Effector memory CD4-positive, alpha-beta T cell (primary cell): ENCODE data around the gene CFAP61.
"Not testable (repeated sequence)": the region's sequence is repeated elsewhere in the genome, so short reads cannot be mapped to it uniquely, and the experiment has no call there.

Experiments used
- DNase-seq, 3 donors: peaks; one replicate each; pipeline ENCODE4 v3.0.0-alpha.2; 2020
- H3K27ac ChIP-seq: 2 replicates; pipeline ENCODE4 v1.7.0; 2013; ENCODE audit warnings: mild to moderate bottlenecking, low read length, moderate library complexity; ENCODE audit not compliant: insufficient read depth, poor library complexity, severe bottlenecking
- H3K27me3 ChIP-seq: replicated peaks from 2 replicates; pipeline ENCODE4 v1.7.0; 2013; ENCODE audit warnings: mild to moderate bottlenecking, low read length; ENCODE audit not compliant: insufficient read depth, control insufficient read depth, poor library complexity, severe bottlenecking
- H3K36me3 ChIP-seq: 2 replicates; pipeline ENCODE4 v1.7.0; 2013; ENCODE audit warnings: mild to moderate bottlenecking, low read length, moderate library complexity; ENCODE audit not compliant: control insufficient read depth, insufficient read depth
- H3K4me1 ChIP-seq: 2 replicates; pipeline ENCODE4 v1.7.0; 2013; ENCODE audit warnings: low read length, mild to moderate bottlenecking; ENCODE audit not compliant: control insufficient read depth, insufficient read depth, poor library complexity, severe bottlenecking
- H3K4me3 ChIP-seq: 2 replicates; pipeline ENCODE4 v1.7.0; 2013; ENCODE audit warnings: low read length, low read depth, mild to moderate bottlenecking; ENCODE audit not compliant: insufficient read depth, poor library complexity, severe bottlenecking
- H3K9me3 ChIP-seq: 2 replicates; pipeline ENCODE4 v1.7.0; 2013; ENCODE audit warnings: mild to moderate bottlenecking, low read length, moderate library complexity; ENCODE audit not compliant: control insufficient read depth
- total RNA-seq, 3 donors: gene quantifications; one replicate each; lab custom pipeline; 2026; lab: John Stamatoyannopoulos, UW

The CFAP61 gene
- total RNA-seq, result 0 to 0.17 (median 0) reads per million in 3 donors

DNA sequence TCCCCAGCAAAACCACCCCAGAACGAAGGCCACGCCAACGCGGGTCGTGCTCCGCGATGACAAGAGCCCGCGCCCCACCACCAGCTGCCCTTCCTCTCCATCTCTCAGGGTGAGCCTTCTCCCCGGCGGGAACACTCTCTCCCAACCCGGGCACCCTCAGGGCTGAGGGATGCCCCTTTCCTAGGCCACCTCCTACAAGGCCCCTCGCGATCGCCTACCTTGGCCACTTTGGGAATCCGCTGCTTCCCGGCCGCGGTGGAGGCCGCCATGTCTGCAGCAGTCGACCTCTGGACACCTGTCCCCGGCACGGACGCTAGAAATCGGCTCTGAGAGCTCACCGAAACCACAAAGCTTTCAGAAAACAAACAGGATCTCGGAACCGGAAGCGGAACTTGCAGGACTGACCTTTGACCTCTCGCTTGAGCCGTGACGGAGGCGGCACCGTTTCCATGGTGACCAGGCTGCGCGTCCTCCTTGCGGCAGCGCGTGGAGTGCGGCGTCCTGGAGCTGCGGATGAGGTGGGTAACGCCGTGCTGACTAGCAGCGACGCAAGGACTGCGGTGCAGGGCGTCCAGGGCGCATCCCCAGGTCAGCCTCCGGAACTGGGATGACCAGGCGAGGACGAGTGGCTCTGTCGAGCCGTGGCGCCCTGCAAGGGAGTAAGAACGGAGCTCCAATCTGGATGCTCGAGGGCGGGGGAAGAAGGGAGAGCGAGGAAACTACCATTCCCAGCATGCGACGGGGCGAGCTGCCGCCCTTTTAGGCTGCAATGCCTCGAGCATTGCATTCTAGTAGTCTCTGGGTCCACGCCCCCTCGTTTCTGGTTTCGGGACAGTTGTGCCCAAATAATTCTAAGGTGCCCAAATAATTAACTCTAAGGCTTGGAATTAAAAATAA is at the start of gene CFAP61, which contains the start of gene CRNKL1:
TSS of gene CFAP61 (plus strand) at position 459 of the 897 bp plus-strand sequence. CDS start 4,122 bp downstream, outside the sequence.
TSS of gene CRNKL1 (minus strand) at position 393 of the 897 bp plus-strand sequence. CDS start at position 269, 124 bp downstream.
- Histone ChIP-seq H3K27ac (peak within 1 kb of the TSS; percentile 87), H3K27me3 (no peaks in the 10 kb centered on the region), H3K4me3 (peak within 1 kb of the TSS; percentile 88), H3K4me1 (peaks cover 7% of the 10 kb centered on the region), H3K9me3 (no peaks in the 10 kb centered on the region), H3K36me3 (peaks cover 30% of the 10 kb centered on the region)
- peak; percentile 92 to 96 (median 96) for DNase-seq

- DNase-seq, result no peak
- Histone ChIP-seq H3K4me3 (no peak overlapping the region), H3K27ac (no peak overlapping the region)
These were observed 49.0 kb upstream of the CFAP61 start for GRCh38 chr20:20003031-20003954.

GRCh38 chr20:20003955-20004322 is 48.4 kb upstream of the CFAP61 start:
- not testable (repeated sequence) for DNase-seq, H3K36me3 ChIP-seq, H3K27ac ChIP-seq, H3K9me3 ChIP-seq, H3K27me3 ChIP-seq, H3K4me3 ChIP-seq, H3K4me1 ChIP-seq

More at GRCh38 chr20:20003031-20003954, 49.0 kb upstream of the CFAP61 start:
- peaks cover 7% of the 10 kb centered on the region for H3K27me3 ChIP-seq
- no peaks in the 10 kb centered on the region for H3K36me3 ChIP-seq
- H3K9me3 ChIP-seq, result no peaks in the 10 kb centered on the region
- no peaks in the 10 kb centered on the region for H3K4me1 ChIP-seq

DNA sequence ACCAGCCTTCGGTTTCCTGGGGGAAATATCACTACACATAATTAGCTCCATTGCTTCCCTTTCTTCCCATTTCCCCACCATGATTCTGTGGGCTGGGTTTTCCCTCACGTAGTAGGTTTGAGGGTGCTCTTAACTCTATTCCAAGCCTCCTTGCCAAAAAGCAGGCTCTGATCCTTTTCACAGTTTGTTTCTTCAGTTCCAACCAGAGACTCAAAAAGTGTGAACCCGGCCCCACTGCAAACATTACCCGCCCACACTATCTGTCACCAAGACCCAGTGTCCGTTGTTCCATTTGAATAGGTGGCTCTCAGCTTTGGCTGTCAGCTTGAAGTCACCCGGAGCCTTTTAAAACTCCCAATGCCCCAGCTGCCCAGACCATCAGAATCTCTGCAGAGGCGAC is 47.0 kb upstream of the CFAP61 start:
- Histone ChIP-seq H3K4me3 (no peak overlapping the region), H3K27ac (no peak overlapping the region), H3K27me3 (peaks cover 7% of the 10 kb centered on the region), H3K4me1 (no peaks in the 10 kb centered on the region), H3K36me3 (no peaks in the 10 kb centered on the region), H3K9me3 (no peaks in the 10 kb centered on the region)
- no peak for DNase-seq

DNA sequence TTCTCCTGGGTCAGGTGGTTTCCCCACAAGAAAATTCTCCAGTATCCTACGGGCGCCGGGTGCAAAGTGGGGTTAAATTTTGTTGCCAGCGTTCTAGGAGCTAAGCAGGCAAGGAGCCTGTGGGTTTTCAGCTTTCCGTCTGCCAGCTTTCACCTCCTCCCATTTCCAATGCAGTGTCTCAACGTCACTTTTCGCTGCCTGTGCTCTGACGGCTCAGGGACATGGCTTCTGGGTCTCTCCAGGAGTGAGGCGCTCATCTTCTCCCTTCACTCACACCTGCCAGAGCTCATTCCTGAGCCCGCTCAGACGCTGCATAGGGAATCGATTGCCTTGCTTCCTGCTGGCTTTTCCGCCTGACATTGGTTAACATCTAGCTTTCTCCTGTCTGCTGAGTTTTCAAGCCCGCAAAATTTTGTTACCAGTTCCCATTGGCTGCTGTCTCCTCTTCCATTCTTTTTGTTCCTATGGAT is 42.5 kb upstream of the CFAP61 start:
- H3K4me3 ChIP-seq, result no peak overlapping the region
- H3K4me1 ChIP-seq, result no peaks in the 10 kb centered on the region
- no peaks in the 10 kb centered on the region for H3K36me3 ChIP-seq
- H3K9me3 ChIP-seq, result no peaks in the 10 kb centered on the region
- peaks cover 7% of the 10 kb centered on the region for H3K27me3 ChIP-seq
- H3K27ac ChIP-seq, result no peak overlapping the region
- no peak for DNase-seq

DNA sequence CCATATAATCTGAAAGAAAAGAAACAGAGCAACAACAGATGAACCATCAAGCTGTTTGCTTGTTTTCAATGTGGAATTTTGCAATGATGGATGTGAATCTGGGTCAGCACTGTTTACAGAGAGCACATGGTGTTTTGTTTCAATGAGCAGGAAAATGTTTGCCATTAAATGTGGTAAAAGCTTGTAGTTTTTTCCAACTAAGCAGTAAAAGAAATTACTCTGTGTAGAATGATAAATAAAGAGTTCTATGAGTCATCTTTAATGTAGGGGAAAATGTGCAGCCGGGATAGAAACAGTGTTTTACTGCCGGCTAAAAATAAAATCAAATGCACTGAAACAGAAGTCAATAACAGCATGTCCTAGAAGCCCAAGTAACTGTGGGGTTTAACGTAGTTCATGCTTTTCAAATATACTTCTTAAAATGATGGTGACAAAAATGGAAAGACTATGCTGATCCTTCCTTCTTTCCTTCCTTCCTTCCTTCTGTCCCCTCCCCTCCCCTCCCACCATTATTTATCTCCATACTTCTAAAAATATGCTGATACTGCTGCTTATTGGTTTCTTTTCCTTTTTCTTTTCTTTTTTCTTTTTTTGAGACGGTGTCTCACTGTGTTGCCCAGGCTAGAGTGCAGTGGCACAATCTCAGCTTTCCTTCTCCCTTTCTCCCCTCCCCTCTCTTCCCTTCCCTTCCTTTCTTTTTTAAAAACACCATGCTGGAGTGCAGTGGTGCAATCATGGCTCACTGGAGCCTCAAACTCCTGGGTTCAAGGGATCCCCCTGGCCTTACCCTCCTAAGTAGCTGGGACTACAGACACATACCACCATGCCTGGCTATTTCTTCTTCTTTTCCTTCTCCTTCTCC is 41.5 kb upstream of the CFAP61 start:
- Histone ChIP-seq H3K4me1 (no peaks in the 10 kb centered on the region), H3K36me3 (no peaks in the 10 kb centered on the region), H3K27me3 (no peaks in the 10 kb centered on the region), H3K27ac (no peak overlapping the region), H3K4me3 (no peak overlapping the region), H3K9me3 (no peaks in the 10 kb centered on the region)
- DNase-seq, result no peak

- Histone ChIP-seq H3K9me3 (no peaks in the 10 kb centered on the region), H3K36me3 (no peaks in the 10 kb centered on the region), H3K4me1 (peaks cover 3% of the 10 kb centered on the region), H3K27me3 (no peaks in the 10 kb centered on the region), H3K27ac (no peak overlapping the region), H3K4me3 (no peak overlapping the region)
- DNase-seq, result no peak
These were observed 39.8 kb upstream of the CFAP61 start for GRCh38 chr20:20012541-20012940.

DNA sequence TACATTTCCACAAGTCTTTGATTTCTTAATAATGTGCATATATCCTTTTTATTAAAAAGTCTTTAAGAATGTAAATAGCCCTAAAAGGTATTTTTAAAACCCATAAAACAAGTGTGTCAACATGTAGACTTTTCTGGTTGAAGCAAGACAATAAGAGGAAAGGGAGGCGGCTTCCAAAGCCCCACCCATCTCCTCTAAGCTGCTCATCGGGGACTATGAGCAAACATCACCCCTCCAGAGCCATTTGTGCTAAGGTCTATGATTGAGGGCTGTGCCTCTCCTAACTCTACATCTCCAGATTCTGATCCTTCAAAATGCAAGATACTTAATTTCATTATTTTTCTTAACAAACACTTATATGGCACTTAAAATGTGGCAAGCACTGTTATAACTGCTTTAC is 37.7 kb upstream of the CFAP61 start:
- Histone ChIP-seq H3K36me3 (no peaks in the 10 kb centered on the region), H3K4me3 (no peak overlapping the region), H3K4me1 (peaks cover 15% of the 10 kb centered on the region), H3K9me3 (no peaks in the 10 kb centered on the region), H3K27ac (no peak overlapping the region), H3K27me3 (no peaks in the 10 kb centered on the region)
- DNase-seq, result no peak
